Brain microvascular endothelial cell (primary cell): Measurements from ENCODE around the gene IMMP2L.

Experiments used
- DNase-seq: peaks from one replicate; pipeline ENCODE4 v3.0.0-alpha.2; 2020
- H3K27ac ChIP-seq: fragments of 250-450 bp; sonication (Bioruptor Pico); 2 replicates; pipeline ENCODE4 v1.5.1; 2020; ENCODE audit warnings: mild to moderate bottlenecking, moderate library complexity
- H3K27me3 ChIP-seq: fragments of 250-450 bp; sonication (Bioruptor Pico); replicated peaks from 2 replicates; pipeline ENCODE4 v1.5.1; 2020; ENCODE audit warnings: mild to moderate bottlenecking
- H3K36me3 ChIP-seq: fragments of 250-450 bp; sonication (Bioruptor Pico); replicated peaks from 2 replicates; pipeline ENCODE4 v1.5.1; 2020; ENCODE audit warnings: mild to moderate bottlenecking
- H3K4me3 ChIP-seq: 2 replicates; pipeline ENCODE4 v1.5.1; 2011; ENCODE audit warnings: low read depth, mild to moderate bottlenecking, control low read depth, low read length, moderate library complexity
- in situ Hi-C: cut with HindIII; loops from 2 replicates; pipeline ENCODE4 v1.10.0; 2017; ENCODE audit warnings: low sequenced_read_pairs, low pct_ligation_motif_present
- TF ChIP-seq, protein P1 (sequence below): IDR thresholded peaks from 2 replicates; pipeline ENCODE4 v1.5.1; 2011; ENCODE audit warnings: low read depth, mild to moderate bottlenecking, moderate library complexity, low read length, control low read depth, inconsistent platforms; ENCODE audit errors: missing control alignments

IMMP2L gene

DNA sequence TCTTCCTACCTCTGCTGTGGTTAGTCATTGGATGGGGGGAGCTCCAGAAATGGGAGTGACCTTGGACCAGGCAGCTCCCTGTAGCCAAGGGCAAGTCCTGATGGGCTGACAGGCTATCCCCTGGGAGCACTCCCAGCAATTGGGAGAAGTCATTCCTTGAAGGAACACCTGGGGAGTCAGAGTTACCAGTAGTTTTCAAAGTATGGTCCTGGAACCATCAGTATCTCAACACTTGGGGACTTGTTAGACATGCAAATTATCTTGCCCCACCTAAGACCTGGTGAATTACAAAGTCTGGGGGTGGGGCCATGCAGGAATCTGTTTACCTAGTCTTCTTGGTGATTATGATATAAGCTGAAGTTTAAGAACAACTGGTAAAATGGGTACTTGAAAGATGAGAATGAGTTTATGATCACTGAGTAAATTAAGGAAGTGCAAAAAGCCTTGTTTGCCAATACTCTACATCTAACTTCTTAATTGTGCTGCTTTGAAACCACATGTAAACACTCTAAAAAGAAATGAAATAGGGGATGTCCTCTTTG lies 758.6 kb downstream of the IMMP2L start:
- in situ Hi-C loops: no loop called here
- DNase-seq: no peak

DNA sequence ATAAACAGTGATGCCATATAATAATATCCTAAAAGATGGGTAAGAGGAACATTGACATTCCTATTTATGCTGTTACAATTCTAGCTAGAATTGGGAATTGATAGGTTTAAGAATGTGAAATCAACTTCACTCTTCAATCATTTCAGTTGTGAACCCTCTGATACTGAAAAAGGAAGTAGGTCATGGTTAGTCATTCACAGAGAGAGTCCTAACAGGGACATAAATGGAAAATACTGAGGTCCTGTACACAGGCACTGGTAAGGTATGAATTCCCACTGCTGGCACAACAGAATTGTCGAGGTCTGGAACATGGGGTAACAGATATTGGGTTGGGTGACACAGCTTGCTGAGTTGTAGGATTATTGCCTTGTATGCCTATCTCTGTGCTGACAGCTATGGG lies 760.8 kb downstream of the IMMP2L start:
- Histone ChIP-seq H3K4me3 (no peak overlapping the region), H3K27ac (no peak overlapping the region), H3K27me3 (no peaks in the 10 kb centered on the region), H3K36me3 (no peaks in the 10 kb centered on the region)
- TF ChIP-seq, protein P1, sequence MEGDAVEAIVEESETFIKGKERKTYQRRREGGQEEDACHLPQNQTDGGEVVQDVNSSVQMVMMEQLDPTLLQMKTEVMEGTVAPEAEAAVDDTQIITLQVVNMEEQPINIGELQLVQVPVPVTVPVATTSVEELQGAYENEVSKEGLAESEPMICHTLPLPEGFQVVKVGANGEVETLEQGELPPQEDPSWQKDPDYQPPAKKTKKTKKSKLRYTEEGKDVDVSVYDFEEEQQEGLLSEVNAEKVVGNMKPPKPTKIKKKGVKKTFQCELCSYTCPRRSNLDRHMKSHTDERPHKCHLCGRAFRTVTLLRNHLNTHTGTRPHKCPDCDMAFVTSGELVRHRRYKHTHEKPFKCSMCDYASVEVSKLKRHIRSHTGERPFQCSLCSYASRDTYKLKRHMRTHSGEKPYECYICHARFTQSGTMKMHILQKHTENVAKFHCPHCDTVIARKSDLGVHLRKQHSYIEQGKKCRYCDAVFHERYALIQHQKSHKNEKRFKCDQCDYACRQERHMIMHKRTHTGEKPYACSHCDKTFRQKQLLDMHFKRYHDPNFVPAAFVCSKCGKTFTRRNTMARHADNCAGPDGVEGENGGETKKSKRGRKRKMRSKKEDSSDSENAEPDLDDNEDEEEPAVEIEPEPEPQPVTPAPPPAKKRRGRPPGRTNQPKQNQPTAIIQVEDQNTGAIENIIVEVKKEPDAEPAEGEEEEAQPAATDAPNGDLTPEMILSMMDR: no peak
- in situ Hi-C loops: no loop called here
- no peak for DNase-seq

More for the DNA sequence above, 758.6 kb downstream of the IMMP2L start:
- H3K27ac ChIP-seq: no peak overlapping the region
- TF ChIP-seq, protein P1: no peak
- H3K36me3 ChIP-seq: no peaks in the 10 kb centered on the region
- no peaks in the 10 kb centered on the region for H3K27me3 ChIP-seq
- no peak overlapping the region for H3K4me3 ChIP-seq

DNA sequence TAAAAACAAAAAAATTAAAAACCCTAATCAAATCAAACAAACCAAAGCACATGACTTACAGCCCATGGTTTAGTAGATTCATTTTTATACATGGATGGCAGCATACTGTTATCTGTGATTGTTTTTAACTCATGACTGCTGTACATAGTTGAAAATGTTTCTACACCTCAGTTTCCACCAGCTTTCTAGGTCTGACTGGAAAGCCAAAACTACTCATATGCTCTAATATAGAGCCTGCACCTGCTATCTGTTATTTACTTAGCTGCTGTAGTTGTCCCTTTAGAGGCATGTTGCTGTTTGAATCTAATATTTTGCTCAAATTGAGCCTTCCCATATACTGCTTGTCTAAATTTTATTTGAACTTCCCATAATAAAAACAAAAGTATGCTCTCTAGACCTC lies 761.3 kb downstream of the IMMP2L start:
- in situ Hi-C loops: no loop called here
- DNase-seq: no peak
- no peaks in the 10 kb centered on the region for H3K27me3 ChIP-seq
- no peaks in the 10 kb centered on the region for H3K36me3 ChIP-seq
- no peak overlapping the region for H3K27ac ChIP-seq
- TF ChIP-seq, protein P1: no peak
- H3K4me3 ChIP-seq: no peak overlapping the region

DNA sequence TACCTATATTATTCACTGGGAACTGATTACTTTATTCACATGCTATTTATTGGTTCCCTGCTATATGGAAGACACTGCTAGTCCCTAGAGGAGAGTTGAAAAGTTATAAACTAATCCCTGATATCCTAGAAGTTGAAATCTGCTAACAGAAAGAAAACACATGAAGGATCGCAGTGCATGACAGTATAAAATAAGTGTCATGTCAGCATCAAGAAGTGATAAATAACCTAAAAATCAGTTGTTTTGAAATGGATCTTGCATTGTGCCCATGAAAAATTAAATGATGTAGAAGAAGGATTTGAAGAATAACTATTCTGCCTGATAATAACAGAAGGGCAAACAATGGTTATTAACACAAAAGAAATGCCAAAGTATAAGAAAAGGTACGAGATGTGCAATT lies 764.6 kb downstream of the IMMP2L start:
- DNase-seq: no peak
- H3K36me3 ChIP-seq: no peaks in the 10 kb centered on the region
- H3K27me3 ChIP-seq: no peaks in the 10 kb centered on the region
- no peak overlapping the region for H3K4me3 ChIP-seq
- H3K27ac ChIP-seq: no peak overlapping the region
- in situ Hi-C loops: no loop called here
- TF ChIP-seq, protein P1: no peak

DNA sequence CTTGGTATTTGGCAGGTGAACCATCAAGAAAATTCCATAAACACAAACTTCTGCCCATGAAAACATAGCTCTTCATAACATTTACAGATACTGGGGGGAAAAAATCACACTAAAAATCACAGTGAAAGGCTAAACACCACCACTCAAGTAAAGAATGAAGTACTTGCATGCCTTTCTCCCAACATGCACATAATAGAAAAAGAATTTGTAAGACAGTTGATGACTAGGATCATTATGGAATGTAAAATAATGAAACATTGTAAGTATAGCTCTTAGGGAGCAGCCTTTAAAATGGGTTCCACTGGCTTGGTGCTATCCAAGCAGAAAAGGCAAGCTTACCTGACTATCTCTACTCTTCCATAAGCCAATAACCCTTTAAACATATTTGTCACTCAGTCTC lies 771.3 kb downstream of the IMMP2L start:
- H3K27me3 ChIP-seq: no peaks in the 10 kb centered on the region
- TF ChIP-seq, protein P1: no peak
- no peaks in the 10 kb centered on the region for H3K36me3 ChIP-seq
- no peak for DNase-seq
- no peak overlapping the region for H3K4me3 ChIP-seq
- no peak overlapping the region for H3K27ac ChIP-seq
- in situ Hi-C loops: no loop called here

DNA sequence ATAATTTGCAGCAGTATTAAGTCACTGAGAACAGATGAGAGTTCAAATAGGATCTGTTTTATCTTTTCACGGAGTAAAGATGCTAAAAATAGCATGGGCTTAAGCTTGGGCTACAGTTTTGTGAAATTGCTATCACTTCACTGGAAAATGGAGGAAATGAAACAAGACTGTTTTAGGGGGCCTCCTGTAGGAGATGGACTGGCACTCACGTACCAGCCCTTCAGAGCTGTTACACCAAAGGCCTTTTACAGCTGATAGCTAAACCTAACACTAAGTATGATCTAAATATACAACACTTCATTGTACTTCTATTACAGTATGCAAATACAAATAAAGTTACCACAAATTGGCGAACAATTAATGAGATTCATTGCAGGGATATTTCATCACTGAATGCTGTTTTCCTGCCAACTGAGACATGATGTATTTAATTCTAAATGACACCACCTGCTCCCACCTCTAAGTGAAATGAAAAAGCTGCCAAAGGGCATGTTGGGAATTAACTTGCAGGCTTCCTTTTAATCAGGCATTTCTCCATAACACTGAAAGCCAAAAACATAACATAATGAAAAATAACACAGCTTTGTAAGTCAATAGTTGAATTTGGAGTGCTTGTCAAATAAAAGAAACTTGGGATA lies 775.8 kb downstream of the IMMP2L start:
- Histone ChIP-seq H3K36me3 (no peaks in the 10 kb centered on the region), H3K27me3 (no peaks in the 10 kb centered on the region), H3K27ac (no peak overlapping the region), H3K4me3 (no peak overlapping the region)
- in situ Hi-C loops: no loop called here
- DNase-seq: no peak
- TF ChIP-seq, protein P1: no peak
